Testis (tissue), 3 donors: ENCODE results near the gene NRSN1. TPM values are rescaled to one million over a fixed set of nuclear protein-coding genes. Genes with fewer than 3 reads are reported as not detected.

Source experiments
- DNase-seq: peaks from one replicate; pipeline ENCODE4 v3.0.0-alpha.2; 2019
- H3K27ac ChIP-seq, 2 donors: fragments of 200-600 bp; sonication (generic); one replicate each; pipeline ENCODE4 v1.5.1; 2019
- H3K27me3 ChIP-seq: fragments of 200-600 bp; sonication (generic); one replicate; pipeline ENCODE4 v1.5.1; 2019
- H3K36me3 ChIP-seq: fragments of 200-600 bp; sonication (generic); one replicate; pipeline ENCODE4 v1.5.1; 2017; ENCODE audit warnings: low read depth; ENCODE audit errors: missing control alignments
- H3K4me1 ChIP-seq: fragments of 200-600 bp; sonication (generic); one replicate; pipeline ENCODE4 v1.5.1; 2019
- H3K4me3 ChIP-seq, 2 donors: fragments of 200-600 bp; sonication (generic); one replicate each; pipeline ENCODE4 v1.5.1; 2017 to 2019
- H3K9me3 ChIP-seq: fragments of 200-600 bp; sonication (generic); one replicate; pipeline ENCODE4 v1.5.1; 2017
- POLR2A ChIP-seq: fragments of 450-650 bp; IDR thresholded peaks from one replicate; pipeline ENCODE4 v1.6.1; 2017; ENCODE audit warnings: antibody characterized with exemption, mild to moderate bottlenecking, moderate library complexity
- WGBS, 2 donors: methylation state at CpG; one replicate each; pipeline ENCODE4 v1.1.5; 2018; 5-methylcytosine and 5-hydroxymethylcytosine counted together
- intact Hi-C: fragments of 100-400 bp; cut with DNase I; formaldehyde crosslinking; loops from one replicate; pipeline ENCODE4 v1.15.1; 2023; ENCODE audit warnings: low total_unique reads
- polyA plus RNA-seq: library from polyadenylated mRNA; stranded (reverse); fragments of 350-450 nt; fragmentation: Illumina TruSeq; extraction: RNeasy Lipid Tissue Mini Kit (QIAGEN cat#74804); gene quantifications from one replicate; pipeline ENCODE4 v1.2.3, GENCODE V29; 2014; ENCODE audit warnings: low read depth, low replicate concordance; ENCODE audit not compliant: insufficient read depth
- total RNA-seq, 2 donors: library from RNA; depleted of rRNA; stranded (reverse); fragments of >200 nt; gene quantifications; one replicate each; pipeline ENCODE4 v1.2.3, GENCODE V29; 2016
- TF ChIP-seq, protein P1 (sequence below), 3 experiments: fragments of 450-650 bp in 2 of 3; fragments of 200-600 bp in 1 of 3; sonication (generic) in 1 of 3; IDR thresholded peaks; one replicate each; pipeline ENCODE4 v1.5.1; 2016 to 2019; ENCODE audit warnings: antibody characterized with exemption in 3 of 3, mild to moderate bottlenecking in 2 of 3, moderate library complexity in 1 of 3

The NRSN1 gene
- total and polyA plus RNA-seq, 3 donors from 2014 or later, result 0.37 to 0.42 TPM; not detected in 1

- H3K27ac ChIP-seq, result no peak overlapping the region
- 84 to 87% methylated on average over 7 of the region's 7 CpGs for WGBS, 2 donors
- no peaks in the 10 kb centered on the region for H3K36me3 ChIP-seq
- H3K27me3 ChIP-seq, result no peaks in the 10 kb centered on the region
- no peaks in the 10 kb centered on the region for H3K4me1 ChIP-seq
- no peak overlapping the region for H3K4me3 ChIP-seq
- no peak for DNase-seq
- intact Hi-C loops, result no loop called here
- TF ChIP-seq POLR2A, result no peak
- TF ChIP-seq, protein P1, sequence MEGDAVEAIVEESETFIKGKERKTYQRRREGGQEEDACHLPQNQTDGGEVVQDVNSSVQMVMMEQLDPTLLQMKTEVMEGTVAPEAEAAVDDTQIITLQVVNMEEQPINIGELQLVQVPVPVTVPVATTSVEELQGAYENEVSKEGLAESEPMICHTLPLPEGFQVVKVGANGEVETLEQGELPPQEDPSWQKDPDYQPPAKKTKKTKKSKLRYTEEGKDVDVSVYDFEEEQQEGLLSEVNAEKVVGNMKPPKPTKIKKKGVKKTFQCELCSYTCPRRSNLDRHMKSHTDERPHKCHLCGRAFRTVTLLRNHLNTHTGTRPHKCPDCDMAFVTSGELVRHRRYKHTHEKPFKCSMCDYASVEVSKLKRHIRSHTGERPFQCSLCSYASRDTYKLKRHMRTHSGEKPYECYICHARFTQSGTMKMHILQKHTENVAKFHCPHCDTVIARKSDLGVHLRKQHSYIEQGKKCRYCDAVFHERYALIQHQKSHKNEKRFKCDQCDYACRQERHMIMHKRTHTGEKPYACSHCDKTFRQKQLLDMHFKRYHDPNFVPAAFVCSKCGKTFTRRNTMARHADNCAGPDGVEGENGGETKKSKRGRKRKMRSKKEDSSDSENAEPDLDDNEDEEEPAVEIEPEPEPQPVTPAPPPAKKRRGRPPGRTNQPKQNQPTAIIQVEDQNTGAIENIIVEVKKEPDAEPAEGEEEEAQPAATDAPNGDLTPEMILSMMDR (IDR thresholded peaks at IDR 0.05), result no peak
- no peaks in the 10 kb centered on the region for H3K9me3 ChIP-seq
Measured at GRCh38 chr6:24186349-24186748, 60.3 kb downstream of the NRSN1 start.

GRCh38 chr6:24187965-24188577, 62.1 kb downstream of the NRSN1 start:
- Histone ChIP-seq H3K27ac (no peak overlapping the region), H3K4me3 (no peak overlapping the region), H3K36me3 (no peaks in the 10 kb centered on the region), H3K4me1 (no peaks in the 10 kb centered on the region), H3K9me3 (no peaks in the 10 kb centered on the region), H3K27me3 (no peaks in the 10 kb centered on the region)
- DNase-seq, result no peak
- intact Hi-C loops, result no loop called here
- TF ChIP-seq, protein P1 (IDR thresholded peaks at IDR 0.05), result no peak
- TF ChIP-seq POLR2A, result no peak

DNA sequence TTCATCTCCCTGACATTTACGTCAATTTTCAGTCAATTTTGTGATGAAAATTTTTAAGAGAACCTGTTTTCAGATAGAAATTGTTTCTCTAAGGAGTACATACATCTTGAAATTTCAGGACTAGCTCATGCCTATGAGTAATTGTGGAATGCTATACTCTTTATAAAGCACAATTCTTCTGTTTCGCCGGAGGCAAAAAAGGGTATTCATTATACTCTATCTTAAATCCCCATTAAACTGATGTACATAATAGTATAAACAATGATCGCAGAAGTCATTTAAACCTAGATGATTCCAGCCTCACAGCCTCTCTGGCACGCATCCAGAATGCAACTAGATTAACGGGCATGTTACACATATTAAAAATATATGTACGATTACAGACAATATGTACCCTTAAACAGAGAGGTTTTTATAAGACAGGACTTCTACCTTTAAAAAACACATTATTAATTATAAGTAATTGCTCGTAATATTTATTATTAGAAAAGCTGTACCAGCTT, 62.6 kb downstream of the NRSN1 start:
- H3K27me3 ChIP-seq, result no peaks in the 10 kb centered on the region
- no peak overlapping the region for H3K4me3 ChIP-seq
- no peaks in the 10 kb centered on the region for H3K4me1 ChIP-seq
- TF ChIP-seq, protein P1 (IDR thresholded peaks at IDR 0.05), result no peak
- TF ChIP-seq POLR2A, result no peak
- intact Hi-C loops, result no loop called here
- H3K9me3 ChIP-seq, result no peaks in the 10 kb centered on the region
- no peak overlapping the region for H3K27ac ChIP-seq
- DNase-seq, result no peak
- no peaks in the 10 kb centered on the region for H3K36me3 ChIP-seq
- WGBS, 2 donors, result 60 to 66% methylated on average over 8 of the region's 8 CpGs

- Histone ChIP-seq H3K36me3 (no peaks in the 10 kb centered on the region), H3K27me3 (no peaks in the 10 kb centered on the region), H3K4me3 (no peak overlapping the region), H3K9me3 (no peaks in the 10 kb centered on the region), H3K4me1 (no peaks in the 10 kb centered on the region), H3K27ac (no peak overlapping the region)
- TF ChIP-seq, protein P1 (IDR thresholded peaks at IDR 0.05), result no peak
- TF ChIP-seq POLR2A, result no peak
- no peak for DNase-seq
- 47 to 50% methylated on average over 2 of the region's 2 CpGs for WGBS, 2 donors
- intact Hi-C loops, result no loop called here
Measured at GRCh38 chr6:24191346-24191745, 65.3 kb downstream of the NRSN1 start.

GRCh38 chr6:24193364-24193763, 67.3 kb downstream of the NRSN1 start:
- Histone ChIP-seq H3K36me3 (no peaks in the 10 kb centered on the region), H3K27me3 (no peaks in the 10 kb centered on the region), H3K4me3 (no peak overlapping the region), H3K9me3 (no peaks in the 10 kb centered on the region), H3K4me1 (no peaks in the 10 kb centered on the region), H3K27ac (no peak overlapping the region)
- intact Hi-C loops, result no loop called here
- DNase-seq, result no peak
- TF ChIP-seq POLR2A, result no peak
- TF ChIP-seq, protein P1 (IDR thresholded peaks at IDR 0.05), result no peak
